ENCODE results near the gene GNG8. TPM values are rescaled to one million over a fixed set of nuclear protein-coding genes. Genes with fewer than 3 reads are reported as not detected.
A peak's percentile ranks its signal among the peaks of the same experiment; 100 is the strongest.

The GNG8 gene
- total RNA-seq, 1 donor from 2014 or later, result 38.2 TPM

GRCh38 chr19:46661020-46661731, 25.2 kb upstream of the GNG8 start, which contains the start of gene DACT3:
DACT3 (minus strand) TSS chr19:46661182; CDS start chr19:46661064, 118 bp downstream.
- H3K27me3 Mint-ChIP-seq, result peaks cover 17% of the 10 kb centered on the region
- peaks cover 23% of the 10 kb centered on the region for H3K4me1 Mint-ChIP-seq
- peak; percentile 91 for ATAC-seq (ENCODE audit: low read depth)
- peak within 1 kb of the TSS; percentile 78 for H3K27ac Mint-ChIP-seq
- H3K4me3 Mint-ChIP-seq, result peak within 1 kb of the TSS; percentile 83
- TF ChIP-seq CTCF (IDR thresholded peaks at IDR 0.05), result no peak
- no peaks in the 10 kb centered on the region for H3K9me3 Mint-ChIP-seq
- ChIA-PET POLR2A (interaction anchor here (0.6 to 3.3 kb wide), 19 partner anchors 20 to 452 kb away, joined by 3 to 75 read pairs (median 5); partner anchors contain the start of genes CALM3, GNG8, SLC1A5 and ZC3H4), CTCF (interaction anchor here (0.7 to 4.5 kb wide), 22 partner anchors 9 to 164 kb away, joined by 3 to 234 read pairs (median 4); partner anchors contain the start of genes CALM3 and GNG8)
- DNase-seq, result peak; percentile 100
- intact Hi-C loops (cut with micrococcal nuclease), result loop anchor here (1.0 to 5.0 kb wide), 5 partner anchors 27 to 666 kb away; partner anchors contain the start of gene CCDC61
- no peaks in the 10 kb centered on the region for H3K36me3 Mint-ChIP-seq (ENCODE audit: low read depth)

- DNase-seq, result peak; percentile 24
- peaks cover 23% of the 10 kb centered on the region for H3K4me1 Mint-ChIP-seq
- peak overlapping the region; percentile 83 for H3K4me3 Mint-ChIP-seq
- no peak for TF ChIP-seq CTCF (IDR thresholded peaks at IDR 0.05)
- H3K27me3 Mint-ChIP-seq, result peaks cover 17% of the 10 kb centered on the region
- intact Hi-C loops (cut with micrococcal nuclease), result loop anchor here (1.0 to 5.0 kb wide), 5 partner anchors 26 to 666 kb away; partner anchors contain the start of gene CCDC61
- POLR2A ChIA-PET, result interaction anchor here (0.6 to 3.3 kb wide), 15 partner anchors 20 to 453 kb away, joined by 3 to 75 read pairs (median 5); partner anchors contain the start of genes CALM3, SLC1A5 and ZC3H4
- H3K9me3 Mint-ChIP-seq, result no peaks in the 10 kb centered on the region
- H3K27ac Mint-ChIP-seq, result no peak overlapping the region
- ATAC-seq (ENCODE audit: low read depth), result no peak
- CTCF ChIA-PET, result interaction anchor here (1.0 to 4.5 kb wide), 5 partner anchors 40 to 141 kb away, joined by 3 to 234 read pairs (median 33); partner anchors contain the start of gene CALM3
- H3K36me3 Mint-ChIP-seq (ENCODE audit: low read depth), result no peaks in the 10 kb centered on the region
Measured at GRCh38 chr19:46660551-46661019, 24.6 kb upstream of the GNG8 start.

GRCh38 chr19:46660008-46660517, 24.1 kb upstream of the GNG8 start:
- POLR2A ChIA-PET, result interaction anchor here (1.0 to 3.3 kb wide), 3 partner anchors 41 to 59 kb away, joined by 3 to 75 read pairs (median 67); partner anchors contain the start of gene CALM3
- H3K36me3 Mint-ChIP-seq (ENCODE audit: low read depth), result no peaks in the 10 kb centered on the region
- H3K27me3 Mint-ChIP-seq, result peaks cover 20% of the 10 kb centered on the region
- no peak for DNase-seq
- TF ChIP-seq CTCF (IDR thresholded peaks at IDR 0.05), result no peak
- no peaks in the 10 kb centered on the region for H3K9me3 Mint-ChIP-seq
- peak overlapping the region; percentile 42 for H3K4me3 Mint-ChIP-seq
- peaks cover 23% of the 10 kb centered on the region for H3K4me1 Mint-ChIP-seq
- ATAC-seq (ENCODE audit: low read depth), result no peak
- CTCF ChIA-PET, result interaction anchor here (1.1 to 4.5 kb wide), 2 partner anchors 46 to 130 kb away, joined by 4 to 234 read pairs; no protein-coding TSS in a partner anchor
- intact Hi-C loops (cut with micrococcal nuclease), result loop anchor here (2.0 to 5.0 kb wide), 2 partner anchors 258 to 665 kb away; partner anchors contain the start of gene CCDC61
- H3K27ac Mint-ChIP-seq, result no peak overlapping the region

GRCh38 chr19:46659151-46660007, 23.4 kb upstream of the GNG8 start:
- DNase-seq (no peak), ATAC-seq (ENCODE audit: low read depth) (no peak)
- Mint-ChIP-seq H3K27ac (no peak overlapping the region), H3K36me3 (ENCODE audit: low read depth) (no peaks in the 10 kb centered on the region), H3K4me1 (peaks cover 23% of the 10 kb centered on the region), H3K4me3 (peak overlapping the region; percentile 42), H3K27me3 (peaks cover 24% of the 10 kb centered on the region), H3K9me3 (no peaks in the 10 kb centered on the region)
- TF ChIP-seq CTCF (IDR thresholded peaks at IDR 0.05), result no peak
- POLR2A ChIA-PET, result interaction anchor here (0.6 to 3.3 kb wide), 4 partner anchors 41 to 59 kb away, joined by 3 to 75 read pairs (median 4); partner anchors contain the start of gene CALM3
- intact Hi-C loops (cut with micrococcal nuclease), result loop anchor here (2.0 to 5.0 kb wide), 2 partner anchors 257 to 665 kb away; partner anchors contain the start of gene CCDC61
- CTCF ChIA-PET, result interaction anchor here (1.1 kb wide), 2 partner anchors 20 to 129 kb away, joined by 3 to 4 read pairs; no protein-coding TSS in a partner anchor

Measured in activated B cell treated with CpG ODN at 0.5 μM for 24 hours (primary cell).